GM21529 (cell line): Measurements from ENCODE around the gene RGS17.

ENCODE experiments used
- ATAC-seq: cut with Tn5 transposase; IDR thresholded peaks from one replicate; pipeline ENCODE4 v1.9.1; 2021; ENCODE audit not compliant: unreplicated experiment

RGS17 gene

GRCh38 chr6:153086225-153086990, 44.7 kb downstream of the RGS17 start:
- ATAC-seq, result no peak

- ATAC-seq, result no peak
These were observed 45.8 kb downstream of the RGS17 start for GRCh38 chr6:153085239-153085638.

GRCh38 chr6:153084393-153084792, 46.7 kb downstream of the RGS17 start:
- no peak for ATAC-seq

GRCh38 chr6:153083869-153084268, 47.2 kb downstream of the RGS17 start:
- ATAC-seq, result no peak

GRCh38 chr6:153081914-153082313, 49.2 kb downstream of the RGS17 start:
- no peak for ATAC-seq

GRCh38 chr6:153076431-153076830, 54.7 kb downstream of the RGS17 start:
- ATAC-seq, result no peak

- ATAC-seq, result no peak
These were observed 56.3 kb downstream of the RGS17 start for GRCh38 chr6:153074761-153075160.

GRCh38 chr6:153073841-153074240, 57.2 kb downstream of the RGS17 start:
- ATAC-seq, result no peak

GRCh38 chr6:153070756-153071155, 60.3 kb downstream of the RGS17 start:
- no peak for ATAC-seq

- ATAC-seq, result no peak
These were observed 61.2 kb downstream of the RGS17 start for GRCh38 chr6:153069897-153070296.

- ATAC-seq, result no peak
These were observed 65.9 kb downstream of the RGS17 start for GRCh38 chr6:153065222-153065621.

GRCh38 chr6:153063936-153064335, 67.1 kb downstream of the RGS17 start:
- no peak for ATAC-seq

- no peak for ATAC-seq
These were observed 68.6 kb downstream of the RGS17 start for GRCh38 chr6:153062516-153062915.

GRCh38 chr6:153059757-153060156, 71.3 kb downstream of the RGS17 start:
- ATAC-seq, result no peak

GRCh38 chr6:153059311-153059710, 71.8 kb downstream of the RGS17 start:
- no peak for ATAC-seq

- no peak for ATAC-seq
These were observed 72.2 kb downstream of the RGS17 start for GRCh38 chr6:153058909-153059308.

- ATAC-seq, result no peak
These were observed 72.8 kb downstream of the RGS17 start for GRCh38 chr6:153058291-153058690.

GRCh38 chr6:153056308-153056707, 74.8 kb downstream of the RGS17 start:
- ATAC-seq, result no peak

- no peak for ATAC-seq
These were observed 79.3 kb downstream of the RGS17 start for GRCh38 chr6:153051801-153052200.

GRCh38 chr6:153048631-153049030, 82.5 kb downstream of the RGS17 start:
- ATAC-seq, result no peak

- ATAC-seq, result no peak
These were observed 83.7 kb downstream of the RGS17 start for GRCh38 chr6:153047386-153047785.

GRCh38 chr6:153045271-153045670, 85.8 kb downstream of the RGS17 start:
- no peak for ATAC-seq

GRCh38 chr6:153044295-153044694, 86.8 kb downstream of the RGS17 start:
- no peak for ATAC-seq
